GM19043 (cell line): ENCODE data around the gene GRHL3.

Experiments
- ATAC-seq: cut with Tn5 transposase; IDR thresholded peaks from one replicate; pipeline ENCODE4 v1.9.1; 2021; ENCODE audit warnings: low read depth; ENCODE audit not compliant: unreplicated experiment

The GRHL3 gene

DNA sequence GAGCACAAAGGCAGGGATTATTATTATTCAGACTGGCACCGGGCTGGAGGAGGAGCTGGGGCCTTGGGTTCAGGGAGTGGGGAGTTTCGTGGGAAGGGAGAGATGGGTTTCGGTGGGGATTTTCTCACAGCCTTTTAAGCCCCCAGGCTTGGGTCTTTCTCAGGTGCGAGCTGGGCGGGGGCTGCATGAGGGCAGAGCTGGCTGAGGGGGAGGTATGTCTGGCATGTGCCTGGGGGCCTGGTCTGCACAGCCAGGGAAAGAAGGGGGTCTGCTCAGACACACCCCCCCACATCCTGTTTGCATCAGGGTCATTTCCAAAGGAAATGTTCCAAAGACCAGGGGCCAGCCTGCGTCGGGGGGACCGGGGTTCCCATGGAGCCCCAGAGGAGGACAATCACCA, 21.6 kb downstream of the GRHL3 start:
- ATAC-seq, result no peak

DNA sequence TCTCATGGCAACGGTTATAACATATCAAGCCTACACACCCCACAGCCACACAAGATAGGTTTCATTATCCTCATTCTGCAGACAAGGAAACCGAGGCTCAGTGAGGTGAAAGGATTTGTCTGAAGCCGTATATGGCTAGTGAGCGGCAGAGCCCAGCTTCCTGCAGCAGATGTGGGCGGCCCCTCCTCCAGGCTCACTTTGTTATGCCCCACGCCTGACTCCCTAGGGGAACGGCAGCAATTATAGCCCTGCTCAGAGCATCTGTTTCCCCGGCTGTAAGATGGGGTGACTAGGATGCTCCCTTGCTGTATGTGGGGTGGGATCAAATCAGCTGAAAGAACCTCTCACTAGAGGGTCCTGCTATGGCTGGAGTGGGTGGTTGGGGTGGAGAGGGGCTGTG, 22.1 kb downstream of the GRHL3 start:
- no peak for ATAC-seq

DNA sequence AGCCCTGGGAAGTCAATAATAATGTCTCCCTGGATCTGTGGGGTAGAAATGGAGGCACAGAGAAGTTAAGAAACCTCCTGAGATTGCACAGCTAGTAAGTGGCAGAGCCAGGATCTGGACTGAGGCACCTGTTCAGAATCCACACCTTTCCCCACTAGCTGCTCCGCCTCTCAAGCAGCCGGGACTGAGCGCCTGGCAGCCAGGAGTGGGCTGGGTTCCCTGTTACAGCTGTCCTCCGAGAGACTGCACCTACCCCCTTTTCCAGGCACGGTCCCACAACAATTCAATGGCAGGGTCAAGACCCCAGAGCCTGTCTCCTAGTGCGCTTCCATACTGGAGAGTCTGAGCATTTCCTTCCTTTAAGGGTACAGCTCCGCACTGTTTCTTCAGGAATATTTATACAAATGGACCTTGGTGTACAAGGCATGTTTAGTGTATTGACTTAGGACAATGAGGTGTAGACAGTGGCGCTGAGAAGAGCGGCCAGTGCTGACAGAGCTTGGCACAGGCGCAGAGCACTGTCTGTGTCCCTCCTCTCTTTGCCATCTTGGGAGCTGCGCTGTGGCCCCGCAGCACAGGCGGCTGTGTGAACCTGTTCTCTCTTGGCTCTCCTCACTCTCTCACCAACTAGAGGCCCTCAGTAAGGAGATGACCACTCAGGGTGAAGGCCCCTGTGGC, 24.4 kb downstream of the GRHL3 start:
- ATAC-seq, result no peak

DNA sequence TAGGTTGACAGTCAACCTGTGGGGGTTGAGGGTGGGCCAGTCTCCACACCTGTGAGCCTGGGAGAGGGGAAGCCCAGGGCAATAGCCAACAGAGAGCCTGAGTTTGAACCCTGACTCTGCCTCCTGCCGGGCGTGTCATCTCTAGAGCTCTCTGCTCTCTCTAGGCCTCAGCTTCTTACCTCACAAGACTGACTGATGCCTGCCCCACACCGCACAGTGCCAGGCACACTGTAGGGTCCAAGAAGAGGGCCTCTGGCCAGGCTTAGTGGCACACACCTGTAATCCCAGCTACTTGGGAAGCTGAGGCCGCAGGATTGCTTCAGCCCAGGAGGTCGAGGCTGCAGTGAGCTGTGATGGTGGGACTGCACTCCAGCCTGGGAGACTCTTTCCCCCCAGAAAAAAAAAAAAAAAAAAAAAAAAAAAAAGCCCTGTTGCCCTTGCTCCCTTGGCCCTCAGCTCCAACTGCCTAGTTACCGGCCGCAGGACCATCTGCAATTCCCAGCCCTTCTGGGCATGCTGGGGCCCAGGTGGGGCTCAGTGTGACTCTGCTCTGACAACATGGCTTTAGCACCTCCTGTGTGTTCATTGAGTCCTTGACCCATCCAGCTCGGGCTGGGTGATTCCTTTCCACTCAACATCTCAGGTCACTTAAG, 25.1 kb downstream of the GRHL3 start:
- ATAC-seq, result no peak

DNA sequence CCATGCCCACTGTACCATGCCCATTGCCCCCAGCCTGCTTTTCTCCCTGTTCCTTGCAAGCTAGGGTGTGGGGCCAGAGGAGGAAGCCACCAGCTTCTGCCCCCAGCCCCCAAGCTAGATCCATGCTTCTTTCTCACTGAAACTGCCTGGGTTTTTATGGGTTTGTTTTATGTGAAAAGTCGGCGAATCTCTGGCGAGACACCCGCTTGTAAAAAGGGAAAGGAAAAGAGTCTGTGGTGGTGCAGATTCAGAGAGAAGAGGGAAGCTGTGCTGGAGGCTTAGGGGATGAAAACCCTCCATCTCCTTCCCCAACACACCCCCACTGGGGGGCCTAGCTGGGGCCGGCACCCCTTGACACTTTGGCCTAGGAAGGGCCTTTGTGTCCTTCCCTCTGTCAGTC, 26.2 kb downstream of the GRHL3 start:
- no peak for ATAC-seq

DNA sequence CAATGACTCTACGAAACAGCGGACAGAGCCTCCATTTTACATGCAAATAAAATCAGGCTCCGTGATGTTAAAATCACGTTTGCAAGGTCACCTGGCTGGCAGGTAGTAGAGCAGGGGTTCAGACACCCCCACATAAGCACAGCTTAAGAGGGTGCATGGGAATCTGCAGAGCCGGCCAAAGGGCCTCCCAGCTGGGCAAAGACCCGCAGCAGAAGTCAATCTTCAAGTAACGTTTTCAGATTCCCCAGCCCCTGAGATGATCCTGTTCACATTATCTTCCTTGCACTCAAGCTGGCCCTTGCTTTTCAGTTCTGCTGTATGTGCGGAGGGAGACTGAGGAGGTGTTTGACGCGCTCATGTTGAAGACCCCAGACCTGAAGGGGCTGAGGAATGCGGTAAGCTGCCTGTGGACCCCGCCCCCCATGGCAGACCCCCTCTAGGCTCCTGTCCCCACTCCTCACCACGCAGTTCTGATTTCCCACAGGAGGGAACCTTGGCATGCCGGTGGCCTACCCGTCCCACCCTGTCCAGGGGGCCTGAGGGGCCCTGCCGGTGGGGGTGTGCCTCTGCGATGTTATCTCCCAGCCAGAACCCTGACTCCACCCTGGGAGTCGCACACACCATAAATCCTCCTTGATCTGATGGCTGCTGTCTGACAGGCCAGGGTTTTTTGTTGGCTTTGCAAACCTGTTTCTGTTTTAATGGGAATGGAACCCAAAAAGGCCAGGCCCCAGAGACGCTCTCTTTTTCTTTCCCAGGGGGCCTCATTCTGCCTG, 28.2 kb downstream of the GRHL3 start:
- ATAC-seq, result no peak

DNA sequence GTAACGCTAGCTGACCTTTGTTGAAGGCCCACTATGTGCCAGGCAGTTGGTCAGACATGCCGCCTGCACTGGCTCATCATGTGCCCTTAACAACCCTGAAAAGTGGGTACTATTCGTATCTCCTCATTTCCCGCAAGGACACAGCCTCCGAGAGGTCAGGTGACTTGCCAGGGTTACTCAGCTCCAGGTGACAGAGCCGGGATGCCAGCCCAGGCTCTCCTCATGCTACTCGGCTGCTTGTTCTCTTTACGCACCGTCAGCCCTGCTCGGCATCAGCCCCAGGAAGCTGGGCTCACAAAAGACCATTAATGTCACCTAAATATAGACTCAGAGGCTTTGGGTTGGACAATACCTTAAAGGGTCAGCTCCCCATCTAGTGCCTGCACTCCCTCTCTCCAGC, 29.0 kb downstream of the GRHL3 start:
- ATAC-seq, result no peak

DNA sequence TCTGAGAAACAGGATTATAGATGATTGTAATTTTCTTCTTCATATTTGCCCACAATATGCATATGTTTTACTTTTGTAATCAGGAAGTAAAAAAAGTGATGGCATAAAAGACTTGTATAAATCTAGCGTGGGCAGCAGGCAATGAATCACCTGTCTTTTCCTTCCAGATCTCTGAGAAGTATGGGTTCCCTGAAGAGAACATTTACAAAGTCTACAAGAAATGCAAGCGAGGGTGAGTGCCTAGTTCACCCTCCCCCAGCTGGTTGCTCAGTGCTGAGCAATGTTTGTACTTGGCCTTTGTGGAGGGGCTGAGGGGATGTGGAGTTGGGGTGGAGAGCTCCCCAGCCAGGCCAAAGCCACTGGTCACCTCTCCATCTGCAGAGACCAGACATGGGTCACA, 30.7 kb downstream of the GRHL3 start:
- no peak for ATAC-seq

DNA sequence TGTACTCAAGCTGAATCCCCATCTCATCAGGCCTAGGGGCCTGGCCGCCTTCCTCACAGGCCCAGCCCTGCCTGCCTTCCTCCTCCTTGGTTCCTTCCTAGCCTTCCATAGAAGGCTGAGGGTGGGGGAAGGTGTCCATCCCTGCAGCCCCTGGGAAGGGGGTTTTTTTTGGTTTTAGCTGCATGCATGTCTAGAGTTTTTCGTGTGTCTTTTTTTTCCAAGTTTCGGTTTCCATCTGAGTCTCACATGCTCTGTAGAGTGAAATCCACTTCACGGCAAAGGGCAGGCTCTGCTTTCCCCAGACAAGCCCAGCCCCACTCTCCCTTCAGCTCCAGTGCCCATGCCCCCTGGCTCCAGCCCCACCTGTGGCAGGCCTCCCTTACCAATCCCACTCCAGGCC, 32.1 kb downstream of the GRHL3 start:
- no peak for ATAC-seq

DNA sequence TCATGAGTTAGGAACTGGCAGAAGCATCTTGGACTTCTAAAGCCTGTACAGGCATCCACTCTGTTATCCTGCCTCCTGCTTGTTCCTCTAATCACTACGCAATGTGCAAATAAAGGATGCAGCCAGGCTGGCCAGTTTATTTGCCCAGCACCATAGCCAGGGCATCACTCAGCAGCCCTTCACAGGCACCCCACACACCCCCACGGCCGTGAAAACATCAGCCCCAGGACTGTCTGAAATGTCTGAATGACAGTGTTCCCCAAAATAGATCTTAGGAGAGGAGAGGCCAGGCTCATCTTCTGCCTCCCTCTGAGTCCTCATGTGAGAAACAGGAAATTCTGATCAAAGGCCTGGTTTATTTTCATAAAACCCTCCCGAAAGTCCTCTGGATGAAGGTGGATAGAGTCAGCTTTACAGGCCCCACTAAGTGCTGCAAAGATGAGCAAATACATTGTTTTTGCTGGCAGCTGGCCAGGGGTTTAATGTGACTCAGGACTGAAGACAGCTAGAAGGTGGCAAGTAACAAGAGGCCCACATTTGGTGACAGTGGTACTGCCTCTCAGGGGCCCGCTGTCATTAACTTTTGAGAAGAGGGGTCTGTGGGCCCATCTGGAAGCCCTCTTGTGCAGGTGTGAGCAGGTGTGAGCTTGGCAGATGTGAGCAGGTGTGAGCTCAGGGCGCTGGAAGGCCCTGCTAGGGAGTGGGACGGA, 32.9 kb downstream of the GRHL3 start:
- no peak for ATAC-seq

DNA sequence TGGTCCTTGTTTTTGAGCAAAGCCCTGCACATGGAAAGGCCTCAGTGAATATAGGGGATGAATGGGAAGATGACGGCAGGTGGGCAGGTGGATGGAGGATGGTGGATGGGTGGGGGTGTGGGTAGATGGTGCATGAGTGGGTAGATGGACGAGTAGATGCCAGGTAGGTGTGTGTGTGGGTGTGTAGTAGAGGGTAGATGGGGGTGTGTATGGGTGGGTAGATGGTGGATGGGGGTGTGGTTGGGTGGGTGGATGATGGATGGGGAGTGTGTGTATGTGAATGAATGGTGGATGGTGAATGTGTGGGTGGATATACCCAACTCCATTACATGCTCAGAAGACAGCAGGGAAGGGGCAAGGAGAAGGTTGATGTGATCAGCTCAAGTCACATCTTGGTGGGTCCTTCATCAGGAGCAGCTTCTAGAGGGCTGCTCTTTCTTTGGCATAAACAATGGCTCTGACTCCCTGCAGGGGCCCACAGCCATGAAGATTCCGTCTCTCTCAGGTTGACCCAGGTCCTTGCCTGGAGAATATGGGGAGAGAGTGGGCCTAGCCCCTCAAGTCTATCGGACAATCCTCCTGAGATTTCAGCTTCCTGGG, 34.2 kb downstream of the GRHL3 start:
- no peak for ATAC-seq

DNA sequence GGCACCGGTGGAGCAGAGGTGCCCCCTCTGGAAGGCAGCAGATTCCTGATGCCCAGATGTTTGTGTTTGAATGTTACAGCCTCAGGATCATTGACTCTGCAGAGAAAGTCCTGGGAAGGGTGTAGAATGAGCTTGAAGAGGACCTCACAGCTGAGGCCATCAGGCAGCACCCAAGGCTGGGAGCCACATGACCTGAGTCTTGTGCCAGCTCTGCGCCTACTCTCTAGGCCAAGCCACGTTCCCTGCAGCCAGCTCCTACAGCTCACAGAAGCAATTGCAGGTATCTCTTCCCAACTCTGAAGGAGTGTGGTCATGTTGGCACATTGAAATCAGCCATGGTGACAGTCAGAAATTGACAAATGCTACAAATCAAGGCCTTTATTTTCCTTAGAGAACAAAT, 36.3 kb downstream of the GRHL3 start:
- ATAC-seq, result no peak

DNA sequence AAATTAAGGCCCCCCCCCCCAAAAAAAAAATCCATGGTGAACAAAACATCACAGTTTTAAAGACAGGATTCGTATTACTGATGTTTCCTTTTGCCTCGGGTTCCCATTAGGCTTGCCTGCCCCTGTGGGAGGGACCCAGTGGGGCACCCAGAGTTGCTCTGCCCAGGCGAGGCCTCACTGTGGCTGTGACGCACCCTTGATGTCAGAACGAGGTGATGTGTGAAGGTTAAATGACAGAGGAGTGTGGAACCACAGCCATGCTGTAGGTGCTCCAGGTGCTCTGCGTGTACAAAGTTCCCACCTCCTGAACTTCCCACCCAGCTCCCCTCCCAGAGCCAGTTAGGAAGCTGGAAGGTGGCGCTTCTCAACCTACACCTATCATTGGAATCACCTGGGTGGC, 37.9 kb downstream of the GRHL3 start:
- no peak for ATAC-seq

DNA sequence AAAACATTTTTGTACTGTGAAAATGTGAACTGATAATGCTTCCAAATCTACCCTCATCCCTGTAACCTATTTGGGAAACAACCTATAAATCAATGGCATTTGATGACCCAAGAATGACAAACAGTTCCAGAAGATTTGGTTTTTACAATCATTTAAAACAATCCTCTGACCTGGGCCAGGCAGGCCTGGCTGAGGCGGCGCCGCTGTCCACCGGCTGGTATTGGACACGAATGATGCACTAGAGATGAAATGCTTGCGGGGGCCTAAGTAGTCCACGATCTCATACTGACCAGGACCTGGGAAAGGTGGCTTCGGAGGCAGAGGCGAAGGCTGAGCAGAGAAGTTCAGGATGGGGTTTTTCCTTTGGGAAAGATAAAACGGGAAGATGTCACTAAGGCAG, 41.5 kb downstream of the GRHL3 start:
- ATAC-seq, result no peak

DNA sequence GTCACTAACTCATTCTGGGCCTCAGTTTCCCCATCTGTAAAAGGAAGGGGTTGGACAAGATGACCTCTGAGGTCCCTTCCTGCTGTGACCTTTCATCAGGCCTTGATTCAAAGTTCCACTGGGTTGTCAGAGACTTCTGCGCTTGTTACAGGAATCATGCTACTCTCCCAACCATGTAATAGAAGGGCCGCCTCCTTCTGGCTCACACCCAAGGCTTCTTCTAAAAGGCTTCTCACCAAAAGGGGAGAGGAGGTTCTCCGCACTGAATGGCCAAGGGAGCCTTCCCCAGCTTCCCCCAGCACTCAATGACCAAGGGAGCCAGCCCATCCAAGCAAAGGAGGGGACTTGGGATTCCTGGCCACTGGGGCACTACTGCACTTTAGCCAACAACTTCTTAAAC, 42.7 kb downstream of the GRHL3 start:
- no peak for ATAC-seq

DNA sequence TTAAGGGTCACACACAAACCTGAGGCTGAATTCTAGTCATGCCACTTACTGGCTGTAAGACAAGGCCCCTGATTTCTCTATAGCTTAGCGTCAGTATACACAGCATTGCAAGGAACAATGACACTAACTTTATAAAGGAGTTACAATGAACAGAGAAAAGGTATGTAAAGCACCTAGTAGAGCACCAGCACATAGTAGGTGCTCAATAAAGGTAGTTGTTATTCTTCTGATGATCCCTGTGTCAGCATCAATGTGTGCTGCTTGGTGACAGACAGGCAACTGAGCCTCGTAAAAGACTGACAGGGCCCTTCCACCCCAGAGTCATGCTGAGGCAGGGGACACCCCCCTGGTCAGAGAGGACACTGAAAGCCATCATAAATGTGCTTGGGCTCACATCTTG, 43.2 kb downstream of the GRHL3 start:
- no peak for ATAC-seq

DNA sequence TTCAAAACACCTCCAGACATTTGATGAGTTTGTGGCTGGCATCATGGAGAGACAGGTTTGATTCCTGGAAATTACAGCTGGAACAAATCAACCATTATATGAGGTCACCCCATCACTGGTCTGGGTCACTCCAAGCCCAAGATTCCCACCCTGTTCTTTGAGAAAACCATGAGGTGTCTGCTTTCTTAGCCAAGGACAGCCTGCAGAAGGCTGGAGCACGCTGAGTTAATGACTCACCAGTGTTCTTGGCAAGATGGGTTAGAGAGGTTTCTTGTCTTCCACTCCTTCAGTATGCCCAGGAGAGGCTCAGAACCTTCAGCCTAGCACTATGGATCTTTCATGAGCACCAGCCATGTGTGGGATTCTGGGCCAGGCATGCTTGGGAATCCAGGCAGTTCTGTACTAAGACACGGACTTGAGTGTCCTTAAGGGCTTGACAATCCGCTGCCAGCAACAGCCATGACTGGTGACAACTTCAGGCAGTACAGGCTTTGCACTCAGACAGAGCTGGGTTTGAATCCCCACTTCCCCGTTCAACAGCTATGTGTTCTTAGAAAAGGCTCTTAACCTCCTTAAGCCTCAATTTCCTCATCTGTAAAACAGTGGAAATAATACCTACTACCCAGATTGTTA, 43.9 kb downstream of the GRHL3 start:
- ATAC-seq, result no peak

DNA sequence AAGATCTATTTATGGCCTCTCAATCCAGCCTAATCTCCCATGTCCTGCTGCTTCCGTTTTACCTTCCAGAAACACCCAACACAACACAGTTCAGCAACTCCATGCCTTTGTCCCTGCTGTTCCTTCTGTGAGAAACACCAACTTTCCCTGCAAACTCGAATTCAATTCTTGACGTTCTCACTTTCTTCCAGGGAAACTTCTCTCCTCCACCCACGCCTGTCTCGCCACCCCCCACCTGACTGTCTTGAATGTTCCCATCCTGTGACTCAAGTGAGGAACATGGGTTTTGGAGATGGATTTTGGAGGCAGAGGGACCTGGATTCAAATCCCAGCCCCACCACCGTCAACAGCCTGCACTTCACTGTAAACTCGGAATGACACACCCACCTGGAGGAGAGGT, 44.8 kb downstream of the GRHL3 start:
- no peak for ATAC-seq

DNA sequence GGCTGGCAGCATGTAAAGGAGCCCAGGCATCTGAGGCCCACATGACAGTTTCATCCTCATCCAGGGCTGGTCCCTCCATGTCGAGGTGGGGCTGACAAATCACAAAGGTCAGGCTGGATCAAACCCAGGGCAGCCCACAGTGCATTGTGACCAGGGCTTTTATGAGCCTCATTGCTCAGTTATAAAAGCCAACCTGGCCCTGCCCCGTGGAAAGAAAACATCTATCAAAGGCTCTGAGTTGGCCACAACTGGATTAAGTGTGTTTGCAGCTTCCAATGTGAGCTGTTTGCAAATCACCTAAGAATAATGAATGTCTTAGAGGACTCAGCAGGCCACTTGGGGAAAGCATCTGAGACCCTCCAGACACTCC, 45.4 kb downstream of the GRHL3 start:
- ATAC-seq, result no peak

DNA sequence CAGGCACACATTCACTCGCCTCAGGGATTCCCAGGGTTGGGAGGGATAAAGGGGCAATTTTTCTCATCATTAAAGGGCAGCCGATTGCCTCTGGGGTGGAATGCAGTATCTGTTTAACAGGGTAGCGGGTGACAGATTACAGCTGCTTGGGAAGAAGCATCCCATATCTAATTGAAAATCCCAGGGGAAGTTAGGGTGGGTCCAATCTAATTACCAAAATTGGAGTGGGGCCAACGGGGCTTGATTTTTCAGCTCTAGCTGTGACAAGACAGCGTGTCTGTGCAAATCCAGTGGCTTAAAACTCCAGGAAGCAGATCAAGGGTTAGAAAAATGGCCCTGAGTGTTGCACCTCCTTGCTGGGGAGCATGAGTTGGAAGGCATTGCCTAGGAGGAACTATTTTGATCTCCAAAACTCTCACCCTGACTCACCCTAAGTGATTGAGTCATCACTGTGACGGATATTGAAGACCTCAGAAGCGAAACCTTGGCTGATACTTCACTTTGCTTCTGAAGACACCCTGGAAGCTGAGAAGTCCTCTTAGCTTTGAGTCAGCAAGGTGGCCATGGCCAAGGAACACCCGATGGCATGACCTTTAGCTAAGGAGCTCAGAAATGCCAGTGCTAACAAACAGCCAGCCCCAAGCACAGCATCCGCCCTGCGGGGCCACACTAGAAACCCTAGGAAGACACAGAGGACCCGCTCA, 46.0 kb downstream of the GRHL3 start:
- no peak for ATAC-seq
